GM12878 (cell line): ENCODE data around the gene SSBP3. TPM values are rescaled to one million over a fixed set of nuclear protein-coding genes. Genes with fewer than 3 reads are reported as not detected.

ENCODE experiments used
- ATAC-seq: fragments of 200-7000 bp; cut with Tn5 transposase; 3 replicates; pipeline ENCODE4 v1.9.1; 2020; ENCODE audit warnings: mild to moderate bottlenecking, moderate library complexity
- BruUV-seq: library from RNA; stranded (reverse); fragments of 400-500 nt; replicated peaks from 2 replicates; lab custom pipeline; 2021; lab: Mats Ljungman, UMichigan
- CTCF ChIA-PET: fragments of 300-600 bp; sonication (Branson Sonifier 250); formaldehyde crosslinking; extraction: SDS; loops from one replicate; lab custom pipeline; 2021; ENCODE audit warnings: inconsistent platforms; lab: Yijun Ruan, JAX
- POLR2A ChIA-PET: fragments of 350-600 bp; formaldehyde crosslinking; extraction: SDS; loops from one replicate; lab custom pipeline; 2021; ENCODE audit warnings: inconsistent platforms; lab: Charles Lee
- RAD21 ChIA-PET: fragments of 300-600 bp; sonication (Branson Sonifier 250); formaldehyde crosslinking; loops from one replicate; lab custom pipeline; 2023; ENCODE audit warnings: antibody characterized with exemption; ENCODE audit not compliant: unreplicated experiment; lab: Charles Lee
- SMC1A ChIA-PET: fragments of 300-600 bp; sonication (Branson Sonifier 250); formaldehyde crosslinking; loops from one replicate; lab custom pipeline; 2023; ENCODE audit not compliant: unreplicated experiment, uncharacterized antibody; lab: Charles Lee
- DNase-seq: peaks from one replicate; pipeline ENCODE4 v3.0.0-alpha.2; 2011; ENCODE audit warnings: low read depth, low spot score
- FAIRE-seq: peaks from 3 replicates; lab custom pipeline; 2011; peaks lifted over from hg19 to GRCh38; lab: Jason Lieb, UNC
- H2AFZ ChIP-seq: 2 replicates; pipeline ENCODE4 v1.6.0; 2011; ENCODE audit warnings: low read depth, low read length, control low read depth; ENCODE audit not compliant: control insufficient read depth
- H3K27ac ChIP-seq: 2 replicates; pipeline ENCODE4 v1.5.1; 2011; ENCODE audit warnings: control low read depth; ENCODE audit not compliant: control insufficient read depth, insufficient read depth
- H3K27me3 ChIP-seq, 2 experiments: replicated peaks in 1 of 2; 2 replicates each; pipeline versions ENCODE4 v1.6.0 to v1.6.1; 2011; ENCODE audit warnings: low read length in 1 of 2; ENCODE audit not compliant: control insufficient read depth in 2 of 2, insufficient read depth in 2 of 2
- H3K36me3 ChIP-seq, 2 experiments: 2 replicates each; pipeline ENCODE4 v1.5.1; 2011; ENCODE audit warnings: low read length in 1 of 2; ENCODE audit not compliant: control insufficient read depth in 2 of 2, insufficient read depth in 2 of 2
- H3K4me1 ChIP-seq: 2 replicates; pipeline ENCODE4 v1.6.1; 2011; ENCODE audit warnings: mild to moderate bottlenecking, low read length, moderate library complexity, mixed read lengths; ENCODE audit not compliant: control insufficient read depth, insufficient read depth
- H3K4me2 ChIP-seq: 2 replicates; pipeline ENCODE4 v1.6.0; 2011; ENCODE audit warnings: control low read depth; ENCODE audit not compliant: control insufficient read depth, insufficient read depth
- H3K4me3 ChIP-seq: fragments of 200-600 bp; sonication (generic); 2 replicates; pipeline ENCODE4 v1.5.1; 2016
- H3K79me2 ChIP-seq: 2 replicates; pipeline ENCODE4 v1.6.0; 2011; ENCODE audit warnings: low read length; ENCODE audit not compliant: control insufficient read depth, insufficient read depth
- H3K9ac ChIP-seq: 2 replicates; pipeline ENCODE4 v1.8.0; 2011; ENCODE audit warnings: low read length, control low read depth, mixed read lengths; ENCODE audit not compliant: control insufficient read depth, insufficient read depth
- H3K9me3 ChIP-seq: replicated peaks from 3 replicates; pipeline ENCODE4 v1.5.1; 2011; ENCODE audit warnings: mild to moderate bottlenecking, low read length; ENCODE audit not compliant: control insufficient read depth, insufficient read depth
- H4K20me1 ChIP-seq: 2 replicates; pipeline ENCODE4 v1.6.0; 2011; ENCODE audit not compliant: control insufficient read depth, insufficient read depth
- CBFB ChIP-seq: IDR thresholded peaks from 2 replicates; pipeline ENCODE4 v1.6.1; 2016; ENCODE audit warnings: antibody characterized with exemption, low read depth
- CHD4 ChIP-seq: fragments of 200-600 bp; sonication (generic); IDR thresholded peaks from 2 replicates; pipeline ENCODE4 v1.6.1; 2016; ENCODE audit warnings: mild to moderate bottlenecking
- ESRRA ChIP-seq: IDR thresholded peaks from 2 replicates; pipeline ENCODE4 v1.6.1; 2012; ENCODE audit warnings: mild to moderate bottlenecking, low read length, improper control_type of control experiment
- HSF1 ChIP-seq: fragments of 150-350 bp; IDR thresholded peaks from 2 replicates; pipeline ENCODE4 v1.6.1; 2014; ENCODE audit warnings: mild to moderate bottlenecking, low read depth, low read length
- JUNB ChIP-seq: IDR thresholded peaks from 2 replicates; pipeline ENCODE4 v1.6.1; 2016; ENCODE audit warnings: antibody characterized with exemption, mild to moderate bottlenecking
- POLR2A ChIP-seq: IDR thresholded peaks from 2 replicates; pipeline ENCODE4 v1.6.1; 2011; ENCODE audit warnings: low read depth, mild to moderate bottlenecking, low read length
- USF1 ChIP-seq: IDR thresholded peaks from 2 replicates; pipeline ENCODE4 v1.6.1; 2011; ENCODE audit warnings: borderline replicate concordance, low read depth, mild to moderate bottlenecking, moderate library complexity, mixed read lengths, low read length; ENCODE audit not compliant: insufficient read depth; ENCODE audit errors: extremely low read length
- ZBTB40 ChIP-seq: fragments of 450-650 bp; IDR thresholded peaks from 2 replicates; pipeline ENCODE4 v1.6.1; 2016; ENCODE audit warnings: mild to moderate bottlenecking, moderate library complexity, borderline replicate concordance
- ZNF622 ChIP-seq: fragments of 450-650 bp; IDR thresholded peaks from 2 replicates; pipeline ENCODE4 v1.6.1; 2017; ENCODE audit warnings: mild to moderate bottlenecking, inconsistent platforms
- WGBS: methylation state at CpG from one replicate; pipeline ENCODE4 v1.1.6; 2016; ENCODE audit warnings: low lambda C conversion rate; ENCODE audit not compliant: insufficient replicate concordance, insufficient coverage; ENCODE audit errors: missing lambda C conversion rate; 5-methylcytosine and 5-hydroxymethylcytosine counted together
- in situ Hi-C: fragments of 300-500 bp; cut with MboI; formaldehyde crosslinking; loops from 9 replicates; pipeline ENCODE4 v1.14.3; 2018; ENCODE audit warnings: mixed read lengths
- intact Hi-C: fragments of 100-400 bp; cut with micrococcal nuclease; formaldehyde crosslinking; loops from one replicate; pipeline ENCODE4 v1.14.2; 2022; ENCODE audit not compliant: unreplicated experiment
- polyA plus RNA-seq, 11 experiments: library from polyadenylated mRNA; depleted of rRNA in 4 of 11; unstranded in 6 of 11; stranded (reverse) in 5 of 11; fragments of >200 nt; fragmentation: Nextera tagmentation in 4 of 11; fragmentation: Illumina TruSeq in 1 of 11; extraction: Ambion mirVana in 4 of 11; extraction: Trizol in 1 of 11; gene quantifications; 1 replicate in 1 of 11; 2 replicates in 10 of 11; pipeline versions ENCODE4 v1.2.1 to v1.2.3, GENCODE V29; 2011 to 2016; ENCODE audit warnings: inconsistent platforms in 2 of 11, missing spikeins in 2 of 11, low read depth in 1 of 11
- total RNA-seq, 4 experiments: library from RNA; depleted of rRNA in 3 of 4; stranded (reverse); fragments of >200 nt in 3 of 4; fragmentation: Illumina TruSeq in 1 of 4; extraction: Trizol in 1 of 4; gene quantifications; 2 replicates each; pipeline versions ENCODE4 v1.2.1 to v1.2.3, GENCODE V29; 2013 to 2021

Gene SSBP3
- total and polyA plus RNA-seq, 10 of the 15 experiments (the other 5 are each of a cell fraction or from before 2014, with no cell fraction given): 4.1 to 51.7 (median 17.1) TPM

- H3K27me3 ChIP-seq: no peaks in the 10 kb centered on the region
- no TSS peak for BruUV-seq
- ChIA-PET SMC1A (interaction anchor here (0.5 kb wide), 1 partner anchor 167 kb away, joined by 3 read pairs; no protein-coding TSS in a partner anchor), CTCF (no interaction called here), POLR2A (no interaction called here), RAD21 (no interaction called here)
- no peak overlapping the region for H3K4me2 ChIP-seq
- in situ Hi-C loops (no loop called here), intact Hi-C loops (no loop called here)
- FAIRE-seq (no peak), ATAC-seq (no peak), DNase-seq (no peak)
- no peak overlapping the region for H3K4me3 ChIP-seq
- H3K4me1 ChIP-seq: no peaks in the 10 kb centered on the region
- no peak overlapping the region for H3K9ac ChIP-seq
- no peaks in the 10 kb centered on the region for H3K9me3 ChIP-seq
- no peaks in the 10 kb centered on the region for H4K20me1 ChIP-seq
- 91% methylated on average over 20 of the region's 20 CpGs for WGBS
- H2AFZ ChIP-seq: no peak overlapping the region
- H3K27ac ChIP-seq: no peak overlapping the region
- peaks cover 2 to 3% of the 10 kb centered on the region in 2 experiments; a peak in 3 of 4 replicates for H3K36me3 ChIP-seq
- TF ChIP-seq POLR2A: 0 out of 2 replicates have a peak, but pooled peaks have one; percentile 18
- TF ChIP-seq ZNF622: no peak
- no peaks in the 10 kb centered on the region for H3K79me2 ChIP-seq
These were observed 180.1 kb downstream of the SSBP3 start for GRCh38 chr1:54225986-54226559.

DNA sequence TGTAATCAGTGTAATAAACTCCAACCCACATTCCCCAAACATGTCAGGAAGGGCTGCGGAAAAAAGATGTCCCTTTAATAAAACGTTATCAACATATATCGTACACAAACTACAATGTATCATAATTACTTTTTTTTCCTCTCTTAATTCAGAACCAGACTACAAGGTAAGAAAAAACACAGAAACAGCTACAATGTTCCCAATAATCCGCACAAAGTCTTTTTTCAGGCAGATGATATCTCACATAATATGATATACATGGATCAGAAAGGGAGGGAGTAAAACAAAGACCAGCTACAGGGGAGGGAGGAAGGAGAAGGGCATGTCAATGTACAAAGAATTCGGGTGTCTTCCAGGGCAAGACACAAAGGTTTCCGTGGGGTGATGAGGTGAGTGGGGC is 180.8 kb downstream of the SSBP3 start:
- RAD21 ChIA-PET: no interaction called here
- H3K4me1 ChIP-seq: no peaks in the 10 kb centered on the region
- H4K20me1 ChIP-seq: no peaks in the 10 kb centered on the region
- no peak overlapping the region for H2AFZ ChIP-seq
- POLR2A ChIA-PET: no interaction called here
- H3K79me2 ChIP-seq: no peaks in the 10 kb centered on the region
- FAIRE-seq: no peak
- in situ Hi-C loops (no loop called here), intact Hi-C loops (no loop called here)
- H3K4me2 ChIP-seq: no peak overlapping the region
- WGBS: 96% methylated on average over 6 of the region's 6 CpGs
- no peak overlapping the region for H3K27ac ChIP-seq
- TF ChIP-seq HSF1: no peak
- no peak for TF ChIP-seq JUNB
- TF ChIP-seq CHD4: no peak
- TF ChIP-seq ESRRA: no peak
- TF ChIP-seq USF1: no peak
- TF ChIP-seq ZBTB40: no peak
- no peak for TF ChIP-seq CBFB
- CTCF ChIA-PET: no interaction called here
- DNase-seq: no peak
- no peaks in the 10 kb centered on the region for H3K27me3 ChIP-seq
- H3K4me3 ChIP-seq: no peak overlapping the region
- no peak for ATAC-seq
- SMC1A ChIA-PET: interaction anchor here (0.5 kb wide), 1 partner anchor 166 kb away, joined by 3 read pairs; no protein-coding TSS in a partner anchor
- no TSS peak for BruUV-seq
- H3K36me3 ChIP-seq: peaks cover 2 to 3% of the 10 kb centered on the region in 2 experiments; a peak in 3 of 4 replicates
- no peaks in the 10 kb centered on the region for H3K9me3 ChIP-seq
- H3K9ac ChIP-seq: no peak overlapping the region
